Dedifferentiated amniotic fluid mesenchymal stem cell (primary cell): Measurements from ENCODE around the gene MS4A4A.

Experiments used
- DNase-seq: peaks from one replicate; pipeline ENCODE4 v3.0.0-alpha.2; 2016; ENCODE audit errors: extremely low spot score

MS4A4A gene

DNA sequence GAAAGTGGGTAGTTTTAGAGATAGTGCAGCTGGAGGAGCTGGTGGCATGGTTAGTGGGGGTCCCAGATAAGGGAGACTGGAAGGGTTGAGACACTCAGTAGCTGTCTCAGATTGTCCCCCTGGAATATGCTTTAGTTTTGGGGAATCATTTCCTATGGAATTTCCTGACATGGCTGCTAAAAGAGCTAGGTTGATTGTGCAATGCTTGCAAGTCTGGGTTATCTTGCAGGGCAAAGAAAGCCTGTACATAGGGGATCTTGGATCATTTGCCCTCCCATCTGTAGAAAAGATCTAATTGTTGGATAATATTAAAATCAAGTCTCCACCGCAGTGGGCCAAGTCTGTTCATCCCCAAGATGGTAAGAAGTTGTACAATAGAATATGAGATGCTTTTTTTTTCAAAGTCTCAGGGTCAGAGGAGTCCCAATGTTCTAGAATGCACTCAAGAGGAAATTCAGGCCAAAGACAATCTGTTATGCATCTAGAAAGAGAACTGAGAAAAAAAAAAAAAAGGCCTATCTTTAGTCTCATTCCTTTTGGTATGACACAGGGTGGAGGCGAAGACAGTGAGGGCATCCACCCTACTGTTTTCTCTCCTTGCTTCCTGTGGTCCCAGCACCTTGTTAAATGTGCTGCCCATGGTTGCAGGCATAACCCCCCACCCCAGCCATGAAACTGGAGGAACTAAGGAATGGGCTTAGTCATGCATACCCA lies 66.8 kb downstream of the MS4A4A start:
- DNase-seq, result no peak

DNA sequence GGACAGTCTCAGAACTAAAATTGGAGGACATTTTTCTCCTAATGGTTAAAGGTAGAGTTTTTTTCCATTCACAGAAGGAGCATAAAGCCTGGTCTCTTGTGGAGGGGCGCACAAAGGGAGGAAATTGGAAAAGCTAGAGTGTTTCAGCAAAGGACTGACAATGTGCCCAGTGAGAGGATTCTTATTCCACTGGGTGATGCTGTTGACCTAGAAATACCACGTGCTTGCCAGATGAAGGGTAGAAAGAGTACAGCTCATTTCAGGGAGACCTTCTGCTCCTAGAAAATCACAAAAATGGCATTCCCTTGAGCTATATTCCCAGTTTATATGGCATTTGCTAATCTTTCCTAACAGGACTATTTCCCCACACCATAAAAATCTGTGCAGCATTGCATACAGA lies 67.7 kb downstream of the MS4A4A start:
- no peak for DNase-seq

DNA sequence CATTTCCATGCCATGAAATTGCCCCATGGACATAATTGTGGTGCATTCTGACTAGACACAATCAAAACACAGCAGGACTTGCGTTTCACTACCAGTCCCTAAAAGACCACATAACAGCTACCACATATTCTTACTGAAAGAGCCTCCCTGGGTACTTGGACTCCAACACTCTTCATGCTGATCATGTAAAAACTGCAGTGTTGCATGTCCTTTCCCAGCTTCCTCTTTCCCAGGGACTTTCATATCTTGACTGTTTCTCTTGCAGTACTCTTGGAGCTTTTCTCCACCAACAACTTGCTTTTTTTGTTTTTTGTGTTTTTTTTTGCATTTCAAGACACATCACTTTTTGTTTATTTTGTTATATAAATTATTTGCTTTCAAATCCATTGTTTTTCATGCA lies 69.5 kb downstream of the MS4A4A start:
- no peak for DNase-seq

DNA sequence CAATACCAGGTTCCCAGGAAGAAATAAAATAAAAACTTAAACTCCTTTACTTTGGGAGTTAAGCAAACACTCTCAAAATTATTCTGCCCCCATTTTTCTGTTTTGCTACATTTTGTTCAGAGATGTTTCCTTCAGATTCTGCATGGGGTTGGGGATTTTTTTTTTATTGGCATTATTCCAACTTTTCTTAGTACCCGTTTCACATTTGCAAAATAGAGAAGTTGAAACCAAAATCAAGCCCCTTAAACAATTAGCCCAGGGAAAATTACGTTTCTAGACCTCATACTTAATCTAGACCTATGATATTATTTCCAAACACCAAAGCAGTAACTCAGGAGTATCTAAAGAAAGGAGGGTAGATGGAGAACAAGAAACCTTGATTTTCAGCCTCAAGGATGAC lies 77.3 kb downstream of the MS4A4A start:
- DNase-seq, result no peak
